OCI-LY3 (cell line): ENCODE measurements around the gene ATG7.
A peak's percentile ranks its signal among the peaks of the same experiment; 100 is the strongest.

Experiments used
- H2AFZ ChIP-seq: fragments of 200-600, 300-600 bp; shearing (Covaris generic); 2 replicates; pipeline ENCODE4 v1.6.0; 2014; ENCODE audit warnings: antibody characterized with exemption, low read depth, low read length
- H3K27ac ChIP-seq: fragments of 200-600, 300-600 bp; sonication (generic); 2 replicates; pipeline ENCODE4 v1.5.1; 2014; ENCODE audit warnings: mild to moderate bottlenecking, low read length, moderate library complexity, mixed read lengths
- H3K27me3 ChIP-seq: fragments of 200-600, 300-600 bp; sonication (generic); 2 replicates; pipeline ENCODE4 v1.6.1; 2014; ENCODE audit warnings: low read depth, low read length, mixed read lengths
- H3K36me3 ChIP-seq: fragments of 200-600, 300-600 bp; sonication (generic); replicated peaks from 2 replicates; pipeline ENCODE3; 2014; ENCODE audit warnings: low read depth, low read length, mixed read lengths
- H3K4me1 ChIP-seq: fragments of 300-600, 200-600 bp; sonication (generic); 2 replicates; pipeline ENCODE4 v1.6.1; 2014; ENCODE audit warnings: low read length, mixed read lengths
- H3K4me2 ChIP-seq: fragments of 200-600, 300-600 bp; sonication (generic); 2 replicates; pipeline ENCODE4 v1.6.1; 2014; ENCODE audit warnings: low read length, mixed read lengths
- H3K4me3 ChIP-seq: fragments of 300-600, 200-600 bp; sonication (generic); 2 replicates; pipeline ENCODE4 v1.5.1; 2014; ENCODE audit warnings: antibody characterized with exemption, mild to moderate bottlenecking, low read length, moderate library complexity
- H3K79me2 ChIP-seq: fragments of 300-600, 200-600 bp; shearing (Covaris generic); 2 replicates; pipeline ENCODE4 v1.6.1; 2014; ENCODE audit warnings: mild to moderate bottlenecking, low read length, mixed read lengths
- H3K9ac ChIP-seq: fragments of 300-600, 200-600 bp; shearing (Covaris generic); 2 replicates; pipeline ENCODE4 v1.6.0; 2014; ENCODE audit warnings: mild to moderate bottlenecking, low read length, moderate library complexity
- H3K9me3 ChIP-seq: fragments of 200-600, 300-600 bp; shearing (Covaris generic); 2 replicates; pipeline ENCODE4 v1.6.1; 2014; ENCODE audit warnings: low read length, mixed read lengths; ENCODE audit not compliant: insufficient read depth
- H4K20me1 ChIP-seq: fragments of 200-600, 300-600 bp; sonication (generic); 2 replicates; pipeline ENCODE4 v1.6.1; 2016; ENCODE audit warnings: low read length, mixed read lengths; ENCODE audit not compliant: insufficient read depth
- CTCF ChIP-seq: fragments of 200-600, 300-600 bp; sonication (generic); IDR thresholded peaks from 2 replicates; pipeline ENCODE4 v1.5.1; 2014; ENCODE audit warnings: antibody characterized with exemption, low read length, low read depth
- EZH2phosphoT487 ChIP-seq: fragments of 200-600 bp; shearing (Covaris generic); IDR thresholded peaks from 2 replicates; pipeline ENCODE4 v1.6.1; 2018; ENCODE audit warnings: antibody characterized with exemption, mixed run types, low read depth

The ATG7 gene

DNA sequence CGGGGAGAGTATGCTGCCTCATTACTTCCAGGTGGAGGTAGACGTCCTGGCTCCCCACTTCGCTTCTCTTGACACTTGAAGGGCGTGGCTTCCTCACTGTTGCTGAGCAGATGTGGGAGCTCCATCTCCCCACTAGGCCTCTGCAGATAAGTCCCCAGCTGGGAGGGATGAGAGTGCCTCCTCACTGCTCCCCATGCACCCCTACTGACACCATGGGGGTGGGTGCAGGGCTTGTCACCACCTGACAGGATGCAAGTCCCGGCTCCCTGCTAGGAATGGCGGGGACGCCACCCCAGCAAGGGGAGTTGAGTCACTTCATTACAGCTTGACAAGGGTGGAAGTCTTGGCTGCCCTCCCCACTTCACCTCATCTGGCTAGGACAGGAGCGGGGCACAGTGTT lies 36.8 kb upstream of the ATG7 start:
- Histone ChIP-seq H3K4me3 (no peak overlapping the region), H3K79me2 (no peaks in the 10 kb centered on the region), H3K27me3 (peaks cover 36% of the 10 kb centered on the region), H3K27ac (no peak overlapping the region), H3K9me3 (peaks cover 7% of the 10 kb centered on the region; the same call in 1 of the 2 replicates), H2AFZ (no peak overlapping the region), H4K20me1 (no peaks in the 10 kb centered on the region), H3K4me1 (peaks cover 8% of the 10 kb centered on the region), H3K36me3 (no peaks in the 10 kb centered on the region), H3K4me2 (no peak overlapping the region), H3K9ac (no peak overlapping the region)
- TF ChIP-seq CTCF (no peak), EZH2phosphoT487 (no peak)

- H3K4me2 ChIP-seq: peak overlapping the region; percentile 14; the same call in 1 of the 2 replicates
These were observed 35.4 kb upstream of the ATG7 start for GRCh38 chr3:11236588-11237461.

DNA sequence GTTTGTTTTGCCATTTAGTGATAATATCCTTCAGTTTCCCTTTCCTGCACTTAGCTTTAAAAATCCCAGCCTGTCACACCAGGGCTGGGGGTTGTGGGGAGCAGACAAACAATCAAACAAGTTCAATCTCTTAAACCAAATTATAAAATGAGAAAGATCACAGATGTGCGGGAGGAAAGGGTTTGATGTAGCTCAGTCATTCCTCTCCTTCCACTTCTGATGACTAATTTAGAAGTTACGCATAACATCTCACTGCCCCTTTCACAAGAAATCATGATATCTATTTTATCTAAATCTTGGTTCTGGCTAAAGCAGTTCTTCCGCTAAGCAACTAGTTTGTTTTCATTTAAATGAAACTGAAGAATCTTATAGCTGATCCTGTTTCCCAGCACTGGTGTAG lies 34.1 kb upstream of the ATG7 start:
- Histone ChIP-seq H3K4me1 (peaks cover 8% of the 10 kb centered on the region), H3K36me3 (no peaks in the 10 kb centered on the region), H3K27ac (no peak overlapping the region), H3K79me2 (no peaks in the 10 kb centered on the region), H3K4me3 (no peak overlapping the region), H3K4me2 (no peak overlapping the region), H3K9me3 (peaks cover 7% of the 10 kb centered on the region; the same call in 1 of the 2 replicates), H2AFZ (no peak overlapping the region), H4K20me1 (no peaks in the 10 kb centered on the region), H3K9ac (no peak overlapping the region), H3K27me3 (peaks cover 19% of the 10 kb centered on the region)
- TF ChIP-seq EZH2phosphoT487 (no peak), CTCF (no peak)

More at GRCh38 chr3:11236588-11237461, 35.4 kb upstream of the ATG7 start:
- Histone ChIP-seq H3K36me3 (no peaks in the 10 kb centered on the region), H3K4me1 (peaks cover 8% of the 10 kb centered on the region), H3K27me3 (peaks cover 24% of the 10 kb centered on the region), H4K20me1 (no peaks in the 10 kb centered on the region), H3K27ac (no peak overlapping the region), H3K4me3 (no peak overlapping the region), H3K79me2 (no peaks in the 10 kb centered on the region), H3K9ac (no peak overlapping the region), H3K9me3 (peaks cover 7% of the 10 kb centered on the region; the same call in 1 of the 2 replicates), H2AFZ (no peak overlapping the region)
- TF ChIP-seq CTCF: peak; percentile 54
- no peak for TF ChIP-seq EZH2phosphoT487

GRCh38 chr3:11238880-11239279 lies 33.3 kb upstream of the ATG7 start:
- peaks cover 13% of the 10 kb centered on the region for H3K27me3 ChIP-seq
- TF ChIP-seq CTCF (no peak), EZH2phosphoT487 (no peak)
- H4K20me1 ChIP-seq: no peaks in the 10 kb centered on the region
- peaks cover 8% of the 10 kb centered on the region for H3K4me1 ChIP-seq
- H3K9me3 ChIP-seq: peaks cover 7% of the 10 kb centered on the region; the same call in 1 of the 2 replicates
- no peaks in the 10 kb centered on the region for H3K79me2 ChIP-seq
- H3K36me3 ChIP-seq: no peaks in the 10 kb centered on the region
- H3K4me3 ChIP-seq: no peak overlapping the region
- no peak overlapping the region for H2AFZ ChIP-seq
- no peak overlapping the region for H3K9ac ChIP-seq
- no peak overlapping the region for H3K4me2 ChIP-seq
- no peak overlapping the region for H3K27ac ChIP-seq
